Measurements from ENCODE around the gene APBA2.
A peak's percentile ranks its signal among the peaks of the same experiment; 100 is the strongest.
"Not testable (repeated sequence)": the region's sequence is repeated elsewhere in the genome, so short reads cannot be mapped to it uniquely, and the experiment has no call there.

Gene APBA2

GRCh38 chr15:28879551-28879950, 6.2 kb upstream of the APBA2 start:
- no peak for DNase-seq

DNA sequence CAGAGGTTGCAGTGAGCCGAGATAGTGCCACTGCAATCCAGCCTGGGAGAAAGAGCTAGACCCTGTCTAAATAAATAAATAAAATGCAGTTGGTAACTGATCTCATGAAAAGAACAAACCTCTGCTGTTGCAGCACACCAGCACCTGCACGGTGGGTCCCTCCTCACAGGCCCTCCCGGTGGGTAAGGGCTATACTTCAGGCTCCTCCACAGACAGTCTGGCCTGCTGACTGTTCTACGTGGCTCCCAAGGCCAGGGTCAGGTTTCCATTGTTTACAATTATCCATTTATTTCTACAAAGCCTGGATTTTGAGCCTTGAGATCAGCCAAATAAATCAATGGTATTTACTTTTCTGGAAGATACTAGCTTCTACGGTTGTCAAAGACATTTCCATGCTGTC, 5.1 kb upstream of the APBA2 start:
- DNase-seq, result no peak

DNA sequence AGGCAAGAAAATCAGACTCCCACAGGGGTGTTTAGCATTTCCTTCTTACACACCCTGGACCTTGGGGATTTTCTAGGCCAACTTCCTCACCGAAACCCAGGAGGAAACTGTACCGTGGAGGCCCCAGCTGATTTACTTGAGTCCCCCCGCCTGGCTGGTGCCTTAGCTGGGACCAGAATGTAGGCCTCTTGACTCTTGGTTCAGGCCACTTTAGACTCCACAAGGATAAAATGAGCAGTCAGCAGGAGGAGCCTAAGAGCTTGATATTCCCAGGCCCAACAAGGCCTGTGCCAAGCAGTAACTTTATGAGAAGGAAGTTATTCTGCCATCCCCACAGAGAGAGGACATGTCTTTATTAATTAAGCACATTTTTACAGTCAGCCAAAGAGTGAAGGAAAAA, 4.6 kb upstream of the APBA2 start:
- peak; percentile 9 for DNase-seq

- DNase-seq, result peak; percentile 19
Measured at GRCh38 chr15:28881600-28881999, 4.2 kb upstream of the APBA2 start.

DNA sequence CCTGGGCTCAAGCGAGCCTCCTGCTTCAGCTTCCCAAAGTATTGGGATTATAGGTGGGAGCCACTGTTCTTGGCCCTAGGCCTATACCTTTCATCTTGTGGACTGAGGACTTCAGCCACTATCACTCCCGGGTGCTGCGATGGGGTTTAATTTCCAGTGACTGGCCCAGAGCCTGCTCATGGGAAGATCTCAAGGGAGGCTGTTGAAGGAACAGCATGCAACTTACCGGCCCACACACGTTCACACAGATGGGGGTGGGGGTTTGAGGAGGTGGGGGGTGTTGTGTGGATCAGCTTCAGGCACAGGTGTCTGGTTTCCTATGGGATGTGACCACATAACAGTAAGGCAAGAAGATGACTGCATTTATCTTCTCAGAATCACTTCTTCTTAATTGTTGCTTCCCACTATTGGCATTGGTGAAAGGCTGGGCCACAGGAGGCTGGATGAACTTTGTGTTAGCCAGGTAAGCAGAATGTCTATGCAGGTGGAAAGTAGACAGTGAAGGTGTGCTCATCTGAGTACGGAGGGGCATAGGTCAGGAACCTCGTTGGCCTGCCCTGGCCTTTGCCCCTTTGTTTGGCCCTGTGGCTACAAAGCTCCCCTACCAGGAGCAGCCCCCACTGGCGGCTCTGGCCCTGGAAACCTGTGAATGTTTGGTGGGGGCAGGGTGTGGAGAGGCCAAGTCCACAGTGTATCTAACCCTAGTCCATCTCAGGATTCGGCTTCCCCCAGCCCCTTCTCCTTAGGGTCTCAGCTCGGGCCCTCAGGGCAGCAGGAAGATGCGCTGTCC, 1.4 kb upstream of the APBA2 start:
- no peak for DNase-seq

DNA sequence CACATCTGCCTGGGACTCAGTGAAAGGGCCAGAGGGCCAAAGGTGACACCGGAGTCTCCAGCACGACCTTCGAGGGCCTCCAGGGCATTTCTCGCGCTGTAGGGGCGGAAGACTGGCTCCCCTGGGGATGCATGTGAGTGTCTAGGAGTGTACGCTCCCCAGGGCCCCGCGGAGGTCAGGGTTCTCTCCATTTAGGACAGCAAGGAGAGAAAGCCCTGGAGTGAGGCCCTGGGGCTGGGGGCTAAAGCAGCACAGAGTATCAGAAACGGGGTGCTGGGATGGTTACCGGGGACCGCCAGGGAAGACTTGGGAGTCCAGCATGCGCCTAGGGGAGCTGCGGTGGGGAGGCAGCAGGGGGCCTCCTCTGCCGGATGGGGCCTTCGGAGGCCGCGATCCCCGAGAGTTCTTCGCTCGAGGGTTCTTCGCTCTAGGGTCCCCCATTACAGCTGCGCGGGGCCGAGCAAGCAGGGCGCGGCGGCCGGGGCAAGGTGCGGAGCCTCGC, 595 bp upstream of the APBA2 start:
- no peak for DNase-seq

- peak; percentile 51 for DNase-seq
Measured at GRCh38 chr15:28886431-28887338, 911 bp downstream of the APBA2 start.

DNA sequence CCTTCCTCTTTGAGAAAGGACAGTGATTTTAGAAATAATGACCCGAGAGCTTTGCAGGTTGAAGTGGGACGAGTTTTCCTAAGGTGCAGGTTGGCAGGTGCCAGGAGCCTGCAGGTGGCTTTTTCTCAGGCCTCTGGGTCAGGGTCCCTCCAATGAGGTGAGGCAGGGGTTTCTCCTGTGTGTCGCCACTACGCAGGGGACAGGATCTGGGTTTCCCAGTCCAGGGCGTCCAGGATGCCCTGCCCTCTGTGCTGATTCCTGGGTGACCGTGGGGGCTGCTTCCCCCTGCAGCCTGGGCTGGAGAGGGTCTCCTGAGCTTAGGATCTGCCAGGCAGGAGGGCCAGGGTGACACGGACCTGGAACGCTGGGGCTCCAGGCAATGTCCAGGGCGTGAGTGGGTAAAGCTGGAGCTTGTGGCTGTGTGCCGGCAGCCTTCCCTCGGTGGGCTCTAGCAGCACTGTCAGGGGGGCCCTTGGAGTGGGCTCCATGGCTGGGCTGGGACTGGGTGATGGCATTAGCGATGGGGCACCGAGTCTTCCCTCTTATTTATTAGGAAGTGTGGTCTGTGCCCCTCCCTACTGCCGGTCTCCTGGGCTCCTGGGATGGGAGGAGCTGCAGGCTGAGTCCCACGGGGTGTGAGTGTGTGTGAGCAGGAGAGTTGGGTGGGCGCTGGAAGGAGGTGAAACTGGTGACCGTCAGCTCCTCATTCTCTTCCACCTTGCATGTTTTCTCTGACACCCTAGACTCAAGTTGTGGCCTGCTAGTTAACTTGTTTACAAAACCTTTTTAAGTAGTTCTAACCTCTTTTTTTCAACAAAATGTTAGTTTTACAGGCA, 1.8 kb downstream of the APBA2 start:
- DNase-seq, result no peak

- DNase-seq, result no peak
Measured at GRCh38 chr15:28888302-28888894, 2.6 kb downstream of the APBA2 start.

GRCh38 chr15:28888900-28889299, 3.1 kb downstream of the APBA2 start:
- no peak for DNase-seq

GRCh38 chr15:28889346-28889745, 3.6 kb downstream of the APBA2 start:
- no peak for DNase-seq

GRCh38 chr15:28889871-28890270, 4.1 kb downstream of the APBA2 start:
- DNase-seq, result not testable (repeated sequence)

GRCh38 chr15:28890291-28890690, 4.5 kb downstream of the APBA2 start:
- not testable (repeated sequence) for DNase-seq

GRCh38 chr15:28890711-28891495, 5.1 kb downstream of the APBA2 start:
- no peak for DNase-seq

DNA sequence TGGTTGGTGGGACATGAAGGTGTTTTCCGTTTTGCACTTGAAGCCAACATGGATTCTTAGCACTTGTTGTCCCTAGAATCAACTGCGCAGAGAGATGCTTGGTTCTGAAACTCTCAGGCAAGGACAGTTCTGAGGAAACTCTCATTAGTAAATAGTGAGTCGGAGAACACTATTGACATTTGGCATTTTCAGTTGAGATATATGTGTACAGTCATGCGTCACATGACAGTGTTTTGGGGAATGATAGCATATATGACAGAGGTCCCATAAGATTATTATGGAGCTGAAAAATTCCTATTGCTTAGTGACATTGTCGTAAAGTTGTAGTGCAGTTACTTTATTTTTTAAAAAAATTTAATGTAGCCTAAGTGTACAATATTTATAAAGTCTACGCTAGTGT, 5.8 kb downstream of the APBA2 start:
- no peak for DNase-seq

GRCh38 chr15:28892789-28893610, 7.2 kb downstream of the APBA2 start:
- DNase-seq, result peak; percentile 21

DNA sequence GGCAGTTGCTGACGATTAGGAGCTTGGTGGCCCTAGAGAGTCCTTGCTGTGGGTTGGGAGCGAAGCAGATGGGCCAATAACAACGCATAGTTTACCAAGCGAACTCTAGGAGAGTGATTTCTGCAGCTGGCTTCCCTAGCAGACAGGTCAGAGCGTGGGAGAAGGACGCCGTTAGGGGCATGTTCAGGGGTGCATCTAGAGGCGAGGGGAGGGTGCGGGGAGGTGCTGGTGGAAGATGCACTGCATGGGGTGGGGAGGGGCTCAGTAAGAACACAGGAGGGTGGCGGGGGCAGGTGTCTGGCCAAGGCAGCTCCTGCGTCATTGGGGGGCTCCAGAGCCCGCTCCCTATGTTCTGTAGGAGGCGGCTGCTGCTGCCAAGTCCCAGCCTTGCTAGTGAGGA, 8.9 kb downstream of the APBA2 start:
- DNase-seq, result no peak

GRCh38 chr15:28895146-28895545, 9.4 kb downstream of the APBA2 start:
- no peak for DNase-seq

- no peak for DNase-seq
Measured at GRCh38 chr15:28895566-28895965, 9.8 kb downstream of the APBA2 start.

GRCh38 chr15:28896951-28897350, 11.2 kb downstream of the APBA2 start:
- peak; percentile 57 for DNase-seq
